Choroid plexus epithelial cell (primary cell): ENCODE measurements around the gene ZDHHC14.

ENCODE experiments used
- DNase-seq: peaks from one replicate; pipeline ENCODE4 v3.0.0-alpha.2; 2010; ENCODE audit warnings: low read depth
- H3K4me3 ChIP-seq: 2 replicates; pipeline ENCODE4 v1.5.1; 2011; ENCODE audit warnings: low read depth, mild to moderate bottlenecking, control low read depth, low read length, moderate library complexity
- TF ChIP-seq, protein P1 (sequence below): conservative IDR thresholded peaks from 2 replicates; pipeline ENCODE4 v1.5.1; 2011; ENCODE audit warnings: low read depth, mild to moderate bottlenecking, control low read depth, inconsistent platforms, low read length, moderate library complexity

The ZDHHC14 gene

GRCh38 chr6:157396026-157396425 lies 15.0 kb downstream of the ZDHHC14 start:
- no peak for DNase-seq
- H3K4me3 ChIP-seq = no peak overlapping the region
- TF ChIP-seq, protein P1, sequence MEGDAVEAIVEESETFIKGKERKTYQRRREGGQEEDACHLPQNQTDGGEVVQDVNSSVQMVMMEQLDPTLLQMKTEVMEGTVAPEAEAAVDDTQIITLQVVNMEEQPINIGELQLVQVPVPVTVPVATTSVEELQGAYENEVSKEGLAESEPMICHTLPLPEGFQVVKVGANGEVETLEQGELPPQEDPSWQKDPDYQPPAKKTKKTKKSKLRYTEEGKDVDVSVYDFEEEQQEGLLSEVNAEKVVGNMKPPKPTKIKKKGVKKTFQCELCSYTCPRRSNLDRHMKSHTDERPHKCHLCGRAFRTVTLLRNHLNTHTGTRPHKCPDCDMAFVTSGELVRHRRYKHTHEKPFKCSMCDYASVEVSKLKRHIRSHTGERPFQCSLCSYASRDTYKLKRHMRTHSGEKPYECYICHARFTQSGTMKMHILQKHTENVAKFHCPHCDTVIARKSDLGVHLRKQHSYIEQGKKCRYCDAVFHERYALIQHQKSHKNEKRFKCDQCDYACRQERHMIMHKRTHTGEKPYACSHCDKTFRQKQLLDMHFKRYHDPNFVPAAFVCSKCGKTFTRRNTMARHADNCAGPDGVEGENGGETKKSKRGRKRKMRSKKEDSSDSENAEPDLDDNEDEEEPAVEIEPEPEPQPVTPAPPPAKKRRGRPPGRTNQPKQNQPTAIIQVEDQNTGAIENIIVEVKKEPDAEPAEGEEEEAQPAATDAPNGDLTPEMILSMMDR = no peak

- DNase-seq = no peak
- TF ChIP-seq, protein P1 = no peak
- no peak overlapping the region for H3K4me3 ChIP-seq
Measured at GRCh38 chr6:157397660-157398059, 16.7 kb downstream of the ZDHHC14 start.

DNA sequence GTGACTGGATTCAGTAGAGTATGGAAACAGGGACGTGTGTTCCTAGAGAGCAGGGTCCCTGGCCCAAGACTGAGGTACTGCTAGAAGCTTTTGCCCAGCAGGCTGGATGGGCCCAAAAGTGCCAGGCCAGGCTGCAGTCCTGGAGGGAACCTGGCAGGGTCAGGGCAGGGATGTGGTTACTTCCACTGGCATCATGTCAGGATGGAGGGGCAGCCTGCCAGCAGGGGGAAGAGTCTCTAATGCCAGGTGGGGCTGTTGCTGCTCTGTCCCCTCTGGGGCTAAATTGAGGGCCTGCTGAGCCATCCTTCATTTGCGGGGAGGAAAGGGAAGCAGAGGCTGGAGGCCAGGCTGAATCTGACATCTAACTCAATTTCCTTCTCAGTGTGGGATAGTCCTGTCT lies 17.2 kb downstream of the ZDHHC14 start:
- no peak overlapping the region for H3K4me3 ChIP-seq
- TF ChIP-seq, protein P1 = no peak
- DNase-seq = no peak

DNA sequence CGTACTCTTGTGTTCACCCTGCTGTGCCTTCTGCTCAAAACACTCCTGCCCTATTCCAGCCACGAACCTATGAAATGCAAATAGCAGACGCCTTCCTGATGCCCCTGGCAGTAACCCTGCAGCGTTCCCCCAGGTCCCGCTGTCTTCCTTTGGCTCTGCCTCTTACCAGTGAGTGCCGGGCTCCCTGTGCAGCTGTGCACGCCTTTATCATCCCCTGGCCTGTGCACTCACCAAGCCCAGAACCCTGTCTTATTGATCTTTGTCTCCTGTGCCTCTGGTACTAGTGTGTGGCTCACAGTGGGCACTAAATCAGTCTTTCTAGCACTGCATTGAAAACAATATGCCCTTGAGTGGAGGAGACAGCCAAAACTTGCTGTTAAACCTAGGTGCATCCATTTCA lies 19.7 kb downstream of the ZDHHC14 start:
- TF ChIP-seq, protein P1 = no peak
- H3K4me3 ChIP-seq = no peak overlapping the region
- no peak for DNase-seq

DNA sequence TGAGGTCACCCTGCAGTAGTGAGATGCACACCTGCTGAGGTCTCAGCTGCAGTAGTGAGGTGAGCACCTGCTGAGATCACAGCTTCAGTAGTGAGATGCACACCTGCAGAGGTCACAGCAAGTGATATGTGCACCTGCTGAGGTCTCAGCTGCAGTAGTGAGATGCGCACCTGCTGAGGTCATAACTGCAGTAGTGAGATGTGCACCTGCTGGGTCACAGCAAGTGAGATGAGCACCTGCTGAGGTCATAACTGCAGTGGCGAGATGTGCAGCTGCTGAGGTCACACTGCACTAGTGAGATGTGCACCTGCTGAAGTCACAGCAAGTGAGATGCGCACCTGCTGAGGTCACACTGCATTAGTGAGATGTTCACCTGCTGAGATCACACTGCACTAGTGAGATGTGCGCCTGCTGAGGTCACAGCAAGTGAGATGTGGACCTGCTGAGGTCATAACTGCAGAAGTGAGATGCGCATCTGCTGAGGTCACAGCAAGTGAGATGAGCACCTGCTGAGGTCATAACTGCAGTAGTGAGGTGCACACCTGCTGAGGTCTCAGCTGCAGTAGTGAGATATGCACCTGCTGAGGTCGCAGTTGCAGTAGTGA lies 20.8 kb downstream of the ZDHHC14 start:
- DNase-seq = no peak
- H3K4me3 ChIP-seq = no peak overlapping the region
- TF ChIP-seq, protein P1 = no peak

DNA sequence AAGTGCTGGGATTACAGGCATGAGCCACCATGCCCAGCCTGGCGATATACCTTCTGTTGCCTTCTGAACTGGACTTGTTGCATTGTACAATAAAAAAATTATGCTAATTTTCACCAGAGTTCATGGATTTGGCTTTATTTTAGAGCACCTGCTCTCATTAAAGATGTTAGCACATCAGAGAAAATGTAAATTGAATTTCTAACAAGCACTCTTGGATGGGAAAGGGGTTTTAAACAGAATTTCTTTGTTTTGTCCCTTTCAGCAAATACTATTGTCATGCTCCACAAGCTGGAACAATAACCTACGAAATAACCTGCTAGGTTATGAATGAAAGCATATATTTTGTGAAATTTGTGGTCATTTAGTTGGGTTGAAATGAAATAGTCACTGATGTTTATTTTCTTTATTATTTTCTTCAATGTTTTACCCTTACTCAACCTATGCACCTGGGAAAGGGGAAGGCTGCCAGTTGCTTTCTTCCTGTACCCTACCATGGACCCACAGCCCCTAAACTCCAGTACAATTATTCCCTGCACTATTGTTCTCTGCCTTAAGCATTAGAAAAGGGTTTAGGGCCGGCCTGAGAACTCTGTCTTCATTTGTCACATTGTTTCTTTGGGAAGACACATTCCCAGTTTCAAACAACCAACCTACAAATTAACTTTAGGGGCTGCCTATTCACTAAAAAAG lies 22.2 kb downstream of the ZDHHC14 start:
- no peak for DNase-seq
- no peak overlapping the region for H3K4me3 ChIP-seq
- TF ChIP-seq, protein P1 = no peak

GRCh38 chr6:157403686-157404051 lies 22.7 kb downstream of the ZDHHC14 start:
- H3K4me3 ChIP-seq = no peak overlapping the region
- no peak for DNase-seq
- TF ChIP-seq, protein P1 = no peak
